GM19463 (cell line): Measurements from ENCODE around the gene IMMP1L.
A peak's percentile ranks its signal among the peaks of the same experiment; 100 is the strongest.
"Not testable (repeated sequence)": the region's sequence is repeated elsewhere in the genome, so short reads cannot be mapped to it uniquely, and the experiment has no call there.

ENCODE experiments used
- ATAC-seq: cut with Tn5 transposase; IDR thresholded peaks from one replicate; pipeline ENCODE4 v1.9.1; 2021; ENCODE audit warnings: mild to moderate bottlenecking, moderate library complexity; ENCODE audit not compliant: unreplicated experiment

The IMMP1L gene

GRCh38 chr11:31509429-31510345 lies at the start of gene IMMP1L, which contains the start of gene ELP4:
TSS of gene IMMP1L (minus strand) at chr11:31509622. CDS start at chr11:31463276, 46,346 bp downstream.
TSS of gene ELP4 (plus strand) at chr11:31509767. CDS start at chr11:31509785, 18 bp downstream.
- peak; percentile 99 for ATAC-seq

DNA sequence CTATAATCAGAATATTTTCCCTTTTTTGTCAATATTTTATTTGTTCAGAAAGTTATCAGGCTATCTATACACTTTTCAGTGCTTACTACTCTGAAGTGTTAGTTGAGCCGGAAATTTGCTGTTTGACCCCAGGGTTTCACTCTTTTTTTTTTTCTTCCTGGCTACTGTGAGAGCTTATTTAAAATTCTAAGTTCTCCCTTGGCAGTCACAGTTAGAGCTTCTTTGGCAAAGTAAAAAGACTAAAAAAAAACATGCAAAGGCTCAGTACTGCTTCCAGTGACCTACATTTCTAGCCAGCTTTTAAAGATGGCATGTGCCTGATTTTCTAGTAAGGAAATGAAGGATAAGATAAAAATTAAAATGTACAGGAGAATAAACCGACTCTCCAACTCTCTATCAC lies 48.6 kb upstream of the IMMP1L start:
- no peak for ATAC-seq

GRCh38 chr11:31555938-31556337 lies 46.5 kb upstream of the IMMP1L start:
- ATAC-seq = no peak

- ATAC-seq = no peak
Observed at GRCh38 chr11:31542862-31543261, 33.4 kb upstream of the IMMP1L start.

DNA sequence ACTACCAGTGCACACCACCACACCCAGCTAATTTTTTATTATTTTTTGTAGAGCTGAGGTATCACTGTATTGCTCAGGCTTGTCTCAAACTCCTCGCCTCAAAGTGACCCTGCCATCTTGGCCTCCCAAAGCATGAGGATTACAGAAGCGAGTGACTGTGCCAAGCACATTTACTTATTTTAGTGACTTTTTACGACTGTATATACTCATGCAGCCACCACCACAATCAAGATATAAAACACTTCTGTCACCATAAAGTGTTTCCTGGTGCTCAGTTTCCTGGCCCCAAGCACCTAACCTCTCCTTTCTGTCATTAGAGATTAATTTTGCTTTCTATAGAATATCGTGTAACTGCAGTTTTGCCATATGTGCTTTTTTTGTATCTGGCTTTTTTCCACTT lies 26.1 kb upstream of the IMMP1L start:
- ATAC-seq = no peak

GRCh38 chr11:31531293-31531692 lies 21.9 kb upstream of the IMMP1L start:
- no peak for ATAC-seq

DNA sequence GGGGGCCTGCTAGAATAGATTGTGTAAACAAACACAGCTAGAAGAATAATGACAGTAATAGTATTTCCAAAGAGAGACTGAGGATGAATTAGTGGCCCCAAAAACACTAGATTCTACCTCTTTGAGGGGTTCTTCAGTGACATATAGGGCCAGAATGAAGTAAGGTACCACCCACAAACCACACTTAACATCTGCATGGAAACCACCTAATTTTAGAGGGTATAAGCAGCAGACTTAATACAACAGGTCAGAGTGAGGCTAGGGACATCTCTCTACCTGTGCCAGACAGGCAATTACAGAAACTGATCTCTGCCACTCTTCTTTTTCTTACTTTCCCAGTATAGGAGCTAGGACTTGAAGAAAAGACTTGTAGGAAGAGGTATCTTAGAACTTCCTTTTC lies 20.3 kb upstream of the IMMP1L start:
- ATAC-seq = peak; percentile 98

DNA sequence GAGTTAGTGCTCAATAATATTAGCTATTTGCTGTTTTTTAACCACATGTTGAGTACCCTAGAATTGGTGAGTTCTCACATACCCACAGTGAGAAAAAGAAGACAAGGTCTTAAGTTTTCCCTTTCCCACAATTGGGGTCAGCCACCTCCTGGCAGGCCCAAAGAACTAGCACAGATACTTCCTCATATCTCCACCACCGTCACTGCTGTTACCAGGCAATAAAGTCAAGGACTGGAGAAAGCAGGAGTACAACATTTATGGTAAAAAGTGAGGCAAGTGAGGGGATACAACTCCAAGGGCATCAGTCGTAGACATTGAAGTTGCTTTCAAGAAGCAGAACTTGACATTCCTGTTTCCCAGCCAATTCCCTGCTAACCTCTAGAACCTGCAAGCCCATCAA lies 19.8 kb upstream of the IMMP1L start:
- ATAC-seq = no peak

DNA sequence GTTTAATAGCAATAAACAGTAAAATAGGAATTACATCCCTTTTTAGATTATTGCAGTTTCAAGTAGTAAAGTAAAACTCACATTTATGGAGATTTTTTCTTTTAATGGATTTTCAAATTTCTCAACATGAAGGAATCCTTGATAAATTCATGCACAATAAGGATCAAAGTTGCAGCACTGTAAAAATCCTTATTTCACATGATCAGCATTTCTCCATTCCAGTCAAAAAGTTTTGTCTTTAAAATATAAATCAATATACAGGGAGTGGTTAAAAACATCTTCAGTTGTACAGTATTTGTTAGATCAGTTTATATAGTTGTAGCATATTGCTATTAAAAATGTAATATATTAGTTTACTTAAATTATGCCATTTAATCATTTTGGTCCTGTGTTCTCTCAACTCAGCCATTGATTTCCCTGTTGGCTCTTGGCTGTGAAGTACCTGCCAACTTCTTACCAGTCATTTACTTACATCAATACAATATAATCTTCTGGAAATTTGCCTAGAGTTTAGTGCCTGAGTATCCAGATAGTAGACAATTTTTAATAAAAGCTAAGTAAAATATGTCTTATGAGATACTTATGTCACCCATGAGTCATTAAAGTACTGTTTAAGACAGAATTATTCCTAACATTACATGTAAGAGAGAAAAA lies 12.2 kb upstream of the IMMP1L start:
- no peak for ATAC-seq

DNA sequence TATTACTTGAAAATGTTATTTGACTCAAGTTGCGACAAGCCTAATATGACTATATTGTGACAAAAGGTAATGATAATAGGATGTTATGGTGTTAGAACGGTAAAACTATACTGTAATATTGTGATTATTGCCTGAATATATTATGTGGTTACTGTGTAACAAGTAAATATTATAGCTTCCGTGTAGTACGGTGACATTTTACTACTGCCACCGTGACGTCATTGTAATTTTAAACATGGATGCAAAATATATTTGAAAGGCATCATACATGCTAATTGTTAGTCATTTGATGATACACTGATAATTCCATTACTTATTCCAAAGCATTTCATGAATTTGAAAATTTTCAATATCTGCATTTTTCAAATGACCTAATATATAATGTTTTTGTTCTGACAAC lies 2.7 kb upstream of the IMMP1L start:
- no peak for ATAC-seq

- ATAC-seq = peak; percentile 2
Observed at GRCh38 chr11:31509051-31509428, 382 bp downstream of the IMMP1L start.

GRCh38 chr11:31500560-31500959 lies 8.9 kb downstream of the IMMP1L start:
- no peak for ATAC-seq

DNA sequence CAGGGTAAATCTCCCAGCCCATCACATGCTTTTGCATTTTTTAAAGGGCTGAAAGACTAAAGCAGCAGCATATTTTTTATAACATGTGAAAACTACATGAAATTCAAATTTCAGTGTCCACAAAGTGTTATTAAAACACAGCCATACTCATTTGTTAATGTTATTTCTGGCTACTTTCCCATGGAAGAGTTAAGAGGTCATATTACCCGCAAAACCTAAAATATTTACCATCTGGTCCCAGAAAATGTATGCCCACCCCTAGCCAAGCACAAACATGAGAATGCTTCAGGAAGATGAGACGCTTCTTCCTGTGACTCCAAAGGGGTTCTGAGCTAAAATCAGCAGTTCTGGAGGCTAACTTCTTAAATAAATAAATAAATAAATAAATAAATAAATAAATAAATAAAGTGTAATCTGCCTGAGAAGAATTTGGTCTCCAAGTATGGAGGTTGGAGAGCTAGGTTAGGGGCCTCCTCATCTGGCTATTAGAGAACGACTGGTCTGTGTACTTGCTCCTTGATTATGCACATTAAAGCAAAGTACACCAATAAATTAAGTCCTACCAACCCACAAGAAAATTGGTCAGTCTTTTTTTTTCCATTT lies 9.7 kb downstream of the IMMP1L start:
- ATAC-seq = no peak

DNA sequence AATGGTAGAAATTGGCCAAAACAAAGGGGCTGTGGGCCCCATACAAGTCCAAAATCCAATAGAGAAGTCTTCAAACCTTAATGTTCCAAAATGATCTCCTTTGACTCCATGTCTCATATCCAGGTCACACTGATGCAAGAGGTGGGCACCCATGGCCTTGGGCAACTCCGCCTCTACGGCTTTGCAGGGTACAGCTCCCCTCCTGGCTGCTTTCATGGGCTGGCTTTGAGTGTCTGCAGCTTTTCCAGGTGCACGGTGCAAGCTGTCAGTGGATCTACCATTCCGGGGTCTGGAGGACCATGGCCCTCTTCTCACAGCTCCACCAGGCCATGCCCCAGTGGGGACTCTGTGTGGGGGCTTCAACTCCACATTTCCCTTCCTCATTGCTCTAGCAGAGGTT lies 15.7 kb downstream of the IMMP1L start:
- ATAC-seq = not testable (repeated sequence)

- ATAC-seq = no peak
Observed at GRCh38 chr11:31493235-31493634, 16.2 kb downstream of the IMMP1L start.

DNA sequence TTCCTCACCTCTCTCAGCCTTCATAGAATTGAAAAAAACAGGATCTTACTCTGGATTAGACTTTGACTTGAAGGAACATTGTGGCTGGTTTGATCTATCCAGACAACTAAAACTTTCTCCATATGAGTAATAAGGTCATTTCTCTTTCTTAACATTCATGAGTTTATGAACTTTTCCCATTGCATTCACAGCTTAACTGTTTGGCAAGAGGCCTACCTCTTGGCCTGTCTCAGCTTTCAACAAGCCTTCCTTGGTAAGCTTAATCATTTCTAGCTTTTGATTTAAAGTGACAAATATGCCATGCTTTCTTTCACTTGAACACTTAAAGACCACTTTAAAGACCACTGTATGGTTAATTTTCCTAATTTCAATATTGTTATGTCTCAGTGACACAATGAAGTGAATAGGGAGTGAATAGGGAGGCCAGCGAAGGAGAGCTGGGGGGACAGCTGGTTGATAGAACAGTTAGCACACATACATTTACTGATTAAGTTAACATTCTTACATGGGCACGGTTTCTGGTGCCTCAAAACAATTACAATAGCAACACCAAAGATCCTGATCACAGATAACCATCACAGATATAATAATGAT lies 17.0 kb downstream of the IMMP1L start:
- ATAC-seq = no peak

DNA sequence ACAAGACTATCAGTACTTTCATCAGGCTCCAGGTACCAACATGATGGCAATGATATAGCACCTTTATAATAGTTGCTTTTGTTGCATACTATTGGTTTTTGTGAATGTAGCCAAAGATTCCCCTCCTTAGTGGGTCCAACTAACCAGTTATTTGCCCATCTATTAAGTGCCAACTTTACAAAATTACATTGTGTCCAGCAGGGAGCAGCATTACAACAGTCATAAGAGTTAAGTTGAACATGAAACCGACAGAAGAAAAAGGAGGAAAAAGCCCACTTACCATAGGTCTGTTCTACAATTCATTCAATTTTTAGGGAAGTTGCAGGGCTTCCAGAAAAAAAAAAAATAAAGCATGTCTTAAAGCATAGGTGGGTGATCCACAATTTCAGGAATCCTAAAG lies 21.6 kb downstream of the IMMP1L start:
- no peak for ATAC-seq

DNA sequence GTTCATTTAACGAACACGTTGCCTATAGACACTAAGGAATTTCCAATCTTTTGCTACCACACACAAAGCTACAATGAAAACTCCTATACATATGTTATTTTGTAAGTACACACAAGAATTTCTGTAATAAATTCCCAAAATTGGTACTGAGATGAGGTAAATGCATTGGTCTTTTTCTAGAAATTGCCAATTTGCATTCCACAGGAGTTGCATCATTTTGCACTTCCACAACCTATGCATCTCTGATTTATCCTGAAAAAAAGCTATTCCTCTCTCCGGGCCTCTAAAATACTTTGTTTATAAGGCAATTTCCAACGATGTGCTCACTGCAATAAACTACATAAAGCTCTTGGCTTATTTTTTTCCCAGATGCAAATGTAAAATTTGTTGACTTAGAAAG lies 24.9 kb downstream of the IMMP1L start:
- no peak for ATAC-seq

GRCh38 chr11:31480930-31481329 lies 28.5 kb downstream of the IMMP1L start:
- no peak for ATAC-seq

DNA sequence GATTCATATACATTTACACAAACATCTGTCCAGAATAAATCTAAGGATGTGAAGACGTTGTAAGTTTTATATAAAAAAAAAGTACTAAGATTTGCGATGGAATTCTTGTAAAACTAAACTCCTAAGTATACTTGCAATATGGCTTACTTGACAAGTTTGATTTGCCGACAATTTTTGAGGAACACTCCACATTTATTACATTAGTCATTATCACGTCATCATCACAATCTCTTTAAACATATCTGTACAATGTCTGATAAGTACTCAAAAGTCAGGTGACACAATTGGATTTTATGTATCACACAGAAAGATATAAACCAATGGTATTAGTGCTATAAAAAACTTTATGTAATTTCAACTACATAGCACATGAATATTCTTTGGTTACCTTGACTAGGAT lies 30.4 kb downstream of the IMMP1L start:
- ATAC-seq = no peak

GRCh38 chr11:31478223-31478590 lies 31.2 kb downstream of the IMMP1L start:
- ATAC-seq = no peak
